SHP77 (cell line): ENCODE measurements around the gene TDRD9.

Experiments
- DNase-seq, 2 experiments: peaks; one replicate each; lab custom pipeline; 2025; lab: John Stamatoyannopoulos, UW

TDRD9 gene

DNA sequence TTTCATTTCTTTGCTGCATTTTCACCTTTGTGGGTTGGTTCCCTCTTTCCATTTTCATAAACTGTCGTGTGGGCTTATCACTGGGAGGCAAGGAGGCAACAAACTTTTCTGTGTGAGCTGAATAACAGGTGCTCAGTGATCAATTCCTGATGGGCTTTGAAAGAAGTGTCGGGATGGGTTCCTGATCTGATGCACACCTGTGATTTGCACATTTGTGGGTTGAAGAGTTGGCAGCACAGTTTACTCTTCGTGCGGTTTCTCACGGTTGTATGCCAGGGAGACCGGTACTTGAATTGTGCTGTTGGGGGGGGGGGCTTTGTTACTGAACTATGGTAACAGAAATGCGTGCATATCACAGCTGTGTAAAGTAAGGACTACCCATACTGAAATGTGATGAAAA is 141.3 kb downstream of the TDRD9 start:
- no peak for DNase-seq

GRCh38 chr14:104072586-104072985 is 144.3 kb downstream of the TDRD9 start:
- DNase-seq = no peak

- no peak for DNase-seq
Observed at GRCh38 chr14:104073764-104074163, 145.5 kb downstream of the TDRD9 start.

- DNase-seq = peak in 1 of 2 experiments; percentile 10
Observed at GRCh38 chr14:104075530-104076151, 147.4 kb downstream of the TDRD9 start.

- DNase-seq = no peak
Observed at GRCh38 chr14:104076743-104077142, 148.5 kb downstream of the TDRD9 start.

GRCh38 chr14:104078031-104078455 is 149.8 kb downstream of the TDRD9 start:
- DNase-seq = peak; percentile 90 to 93

DNA sequence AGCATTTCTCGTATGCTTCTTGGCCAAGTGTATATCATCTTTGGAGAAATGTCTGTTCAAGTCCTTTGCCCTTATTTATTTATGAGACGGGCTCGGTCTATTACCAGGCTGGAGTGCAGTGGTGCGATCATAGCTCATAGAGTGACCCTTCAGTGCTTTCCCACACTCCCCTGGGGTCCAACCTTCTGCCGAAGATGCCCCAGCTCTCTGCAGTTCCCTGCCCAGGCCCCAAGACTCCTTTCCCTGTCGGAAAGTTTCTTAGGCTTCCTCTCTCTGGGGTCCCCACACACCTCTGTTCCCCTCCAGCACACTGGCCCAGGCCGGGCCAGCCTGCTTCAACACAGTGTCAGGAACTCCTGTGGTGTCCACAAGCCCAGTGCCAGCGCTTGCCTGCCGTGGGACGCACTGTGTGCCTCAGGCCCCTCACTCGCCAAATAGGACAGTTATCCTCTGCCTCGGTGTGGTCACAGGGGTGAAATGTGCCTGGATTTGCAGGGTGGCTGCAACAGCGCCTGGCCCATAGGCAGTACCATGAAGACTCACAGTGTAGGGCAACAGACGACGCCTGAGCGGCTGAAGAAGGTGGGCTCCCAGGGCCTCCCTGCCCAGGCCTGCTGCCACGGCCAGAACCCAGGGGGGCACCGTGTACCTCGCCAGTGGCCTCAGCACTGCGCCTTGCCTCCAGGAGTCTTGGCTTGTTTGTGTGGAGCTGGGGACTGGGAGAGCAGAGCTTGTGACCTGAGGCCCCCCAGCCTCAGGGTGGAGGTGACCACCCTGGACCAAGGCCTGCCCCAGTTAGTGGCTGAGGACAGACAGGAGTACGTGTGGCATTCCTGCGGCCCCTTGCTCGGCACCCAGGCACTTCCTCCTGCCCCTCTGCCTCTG is 152.4 kb downstream of the TDRD9 start:
- no peak for DNase-seq

- DNase-seq = no peak
Observed at GRCh38 chr14:104081261-104081835, 153.1 kb downstream of the TDRD9 start.

DNA sequence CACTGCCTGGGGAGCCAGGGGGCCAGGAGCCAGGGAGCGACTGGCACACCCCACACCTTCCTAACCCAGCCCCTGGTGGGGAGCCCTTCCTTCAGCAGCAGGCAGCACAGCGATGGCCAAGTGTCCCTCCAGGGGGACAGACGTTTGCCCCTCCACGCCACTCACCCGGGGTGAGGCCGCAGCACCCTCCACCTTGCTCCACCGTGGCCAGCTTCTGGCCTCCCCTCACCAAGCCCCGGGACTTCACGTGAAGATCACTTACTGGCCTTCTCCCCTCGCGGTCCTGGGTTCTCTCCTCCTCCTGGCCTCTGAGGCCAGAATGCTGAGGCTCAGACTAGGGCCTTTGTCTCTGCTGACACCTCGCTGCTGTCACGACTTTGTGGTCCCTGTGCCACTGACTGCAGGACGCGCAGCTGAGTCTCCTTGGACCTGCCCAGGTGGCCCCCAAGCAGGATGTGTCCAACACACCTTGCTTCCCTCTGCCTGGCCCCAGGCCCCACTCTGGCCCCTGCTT is 153.8 kb downstream of the TDRD9 start:
- DNase-seq = no peak

GRCh38 chr14:104082807-104083206 is 154.6 kb downstream of the TDRD9 start:
- no peak for DNase-seq

DNA sequence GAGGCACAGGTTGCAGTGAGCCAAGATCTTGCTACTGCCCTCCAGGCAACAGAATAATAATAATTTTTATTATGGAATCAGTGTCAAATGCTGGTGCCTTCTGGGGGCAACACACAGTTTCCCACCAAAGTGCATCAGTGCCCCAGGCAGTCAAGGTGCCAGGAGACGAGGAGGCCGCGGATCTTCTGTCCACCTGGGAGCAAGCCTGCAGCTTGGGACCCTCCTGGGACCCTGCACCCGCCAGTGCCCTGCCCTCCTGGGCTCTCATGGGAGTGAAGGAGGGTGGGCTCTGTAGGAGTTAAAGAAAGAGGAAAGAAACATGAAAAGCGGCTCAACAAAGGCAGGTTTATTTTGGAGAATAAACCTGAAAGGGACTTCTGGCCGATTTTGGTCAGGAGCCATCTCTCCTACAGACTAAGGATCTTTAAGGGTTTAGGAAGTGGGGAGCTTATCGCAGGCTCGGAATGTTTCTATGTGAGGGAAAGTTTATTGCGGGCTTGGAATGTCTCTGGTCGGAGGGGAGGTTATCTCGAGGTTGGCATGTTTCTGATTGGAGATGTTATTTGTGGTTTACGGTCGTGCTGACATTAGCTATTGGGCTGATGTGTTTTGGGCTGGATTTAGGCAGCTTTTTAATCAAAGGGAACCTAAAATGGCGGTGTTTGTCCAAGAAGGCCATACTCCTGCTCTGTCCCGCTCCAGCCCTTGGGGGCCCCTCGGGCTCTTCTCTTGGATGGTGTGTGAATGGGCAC is 156.2 kb downstream of the TDRD9 start:
- DNase-seq = no peak

GRCh38 chr14:104085032-104085888 is 157.0 kb downstream of the TDRD9 start, which contains the start of gene ASPG:
TSS of gene ASPG (plus strand) at chr14:104085700. CDS start at chr14:104085771, 71 bp downstream.
- no peak for DNase-seq

GRCh38 chr14:104085889-104086201 is 157.6 kb downstream of the TDRD9 start:
- no peak for DNase-seq

DNA sequence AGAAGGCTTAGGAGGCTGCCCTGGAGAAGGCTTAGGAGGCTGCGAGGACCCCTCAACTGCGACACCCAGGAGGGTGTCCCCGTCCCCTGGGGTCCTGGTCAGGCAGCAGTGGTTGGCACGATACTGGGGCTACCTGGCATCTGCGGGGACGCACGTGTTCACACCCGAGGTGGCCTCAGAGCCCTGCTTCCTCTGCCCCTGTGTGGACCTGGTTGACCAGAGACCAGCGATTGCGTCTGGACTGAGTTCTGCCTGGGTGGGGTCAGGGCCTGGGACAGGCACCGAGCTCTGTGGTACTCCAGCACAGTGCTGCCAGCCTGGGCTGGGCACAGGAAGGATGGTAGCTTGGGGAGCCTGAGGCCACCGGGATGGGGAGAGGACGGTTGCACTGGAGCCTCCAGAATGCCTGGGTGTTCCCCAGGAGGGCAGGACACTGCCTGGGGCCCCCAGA is 158.0 kb downstream of the TDRD9 start:
- DNase-seq = no peak

DNA sequence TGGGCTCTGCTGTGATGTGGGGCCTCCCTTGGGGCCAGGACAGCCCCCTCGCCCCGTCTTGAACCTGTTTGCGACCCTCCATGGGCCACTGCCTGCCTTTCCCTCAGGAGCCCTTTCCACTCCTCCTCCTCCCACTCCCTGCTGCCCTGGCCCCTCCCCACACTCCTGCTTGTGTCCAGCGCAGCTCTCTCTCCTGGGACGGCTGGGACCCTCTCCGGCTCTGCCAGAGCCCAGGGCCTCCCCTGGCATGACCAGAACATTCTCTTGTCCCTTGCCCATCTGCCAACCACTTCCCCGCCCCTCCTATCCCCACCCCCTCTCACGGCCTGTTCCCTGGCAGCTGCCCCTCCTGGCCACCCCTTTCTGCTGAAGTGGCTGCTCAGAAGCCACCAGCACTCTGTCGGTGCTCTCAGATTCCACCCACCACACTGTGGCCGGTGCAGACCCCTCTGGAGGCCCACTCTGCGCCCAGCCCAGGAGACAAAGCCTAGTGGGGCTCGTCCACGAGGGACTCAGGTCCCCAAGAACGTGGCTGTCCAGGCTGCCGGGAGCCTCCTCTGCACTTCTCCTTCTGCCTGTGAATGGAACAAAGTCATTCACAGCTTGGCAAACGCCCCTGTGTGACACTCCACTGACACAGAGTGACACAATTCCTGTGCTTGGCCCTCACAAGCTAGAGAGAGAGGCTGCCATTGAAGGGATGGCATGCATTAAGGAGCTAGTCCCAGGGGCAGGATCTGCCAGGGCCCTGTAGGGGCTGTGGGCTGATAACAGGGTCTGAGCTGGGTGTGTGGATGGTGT is 158.6 kb downstream of the TDRD9 start:
- no peak for DNase-seq

- no peak for DNase-seq
Observed at GRCh38 chr14:104087505-104087904, 159.2 kb downstream of the TDRD9 start.

GRCh38 chr14:104087981-104088850 is 160.0 kb downstream of the TDRD9 start:
- no peak for DNase-seq

DNA sequence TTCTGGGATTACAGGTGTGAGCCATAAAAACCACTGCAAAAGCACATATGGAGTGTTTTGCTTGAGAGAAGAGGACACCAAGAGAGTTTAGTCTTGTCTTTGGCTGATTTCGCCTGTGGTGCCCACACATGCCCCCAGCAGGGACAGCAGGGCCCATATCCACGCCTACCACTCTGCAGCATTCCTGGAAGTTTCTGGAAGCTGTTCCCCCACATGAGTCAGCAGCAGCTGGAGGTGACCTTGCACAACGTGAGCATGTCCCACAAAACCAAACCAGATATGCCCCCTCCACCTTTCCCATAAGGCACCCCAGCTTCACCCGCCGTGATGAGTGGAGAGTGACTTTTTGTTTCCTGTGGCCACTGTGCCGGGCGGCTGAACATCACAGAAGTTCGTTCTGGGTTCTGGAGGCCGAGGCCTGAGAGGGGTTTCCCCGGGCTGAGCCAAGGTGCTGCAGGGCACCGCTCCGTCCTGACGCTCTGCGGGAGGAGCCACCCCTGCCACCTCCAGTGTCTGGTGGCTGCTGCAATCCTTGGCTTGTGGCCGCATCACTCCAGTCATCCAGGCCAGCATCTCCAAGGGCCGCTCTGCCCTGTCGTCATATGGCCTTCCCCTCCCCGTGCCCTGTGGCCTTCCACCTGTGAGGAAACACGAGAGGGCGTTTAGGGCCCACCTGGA is 162.0 kb downstream of the TDRD9 start:
- no peak for DNase-seq
